IMR-90 (cell line): ENCODE results near the gene IQGAP2. TPM values are rescaled to one million over a fixed set of nuclear protein-coding genes. Genes with fewer than 3 reads are reported as not detected.

Experiments
- ATAC-seq: fragments of 200-7000 bp; cut with Tn5 transposase; 2 replicates; pipeline ENCODE4 v1.9.1; 2020; ENCODE audit warnings: low read depth, mild to moderate bottlenecking, moderate library complexity
- BruUV-seq: library from RNA; stranded (reverse); fragments of 400-500 nt; replicated peaks from 2 replicates; lab custom pipeline; 2021; lab: Mats Ljungman, UMichigan
- CTCF ChIA-PET: fragments of 300-600 bp; formaldehyde crosslinking; extraction: SDS; loops from one replicate; lab custom pipeline; 2021; ENCODE audit warnings: antibody characterized with exemption; lab: Yijun Ruan, JAX
- POLR2A ChIA-PET: fragments of 300-600 bp; sonication (Branson Sonifier 250); formaldehyde crosslinking; loops from one replicate; lab custom pipeline; 2022; ENCODE audit warnings: antibody characterized with exemption; ENCODE audit not compliant: unreplicated experiment; lab: Charles Lee
- DNase-seq: peaks from one replicate; pipeline ENCODE4 v3.0.0; 2013
- H2AFZ ChIP-seq: replicated peaks from 2 replicates; pipeline ENCODE3; 2013; ENCODE audit warnings: low read length, mild to moderate bottlenecking; ENCODE audit not compliant: poor library complexity
- H2AK5ac ChIP-seq: 2 replicates; pipeline ENCODE4 v1.6.1; 2013; ENCODE audit warnings: low read depth, low read length, inconsistent platforms
- H2AK9ac ChIP-seq: replicated peaks from 2 replicates; pipeline ENCODE3; 2013; ENCODE audit warnings: mild to moderate bottlenecking, low read depth, low read length, moderate library complexity; ENCODE audit not compliant: poor library complexity
- H2BK120ac ChIP-seq: 2 replicates; pipeline ENCODE4 v1.6.1; 2013; ENCODE audit warnings: low read depth, low read length, inconsistent platforms
- H2BK15ac ChIP-seq: 3 replicates; pipeline ENCODE4 v1.6.1; 2013; ENCODE audit warnings: low read depth, low read length, inconsistent platforms
- H2BK20ac ChIP-seq: 2 replicates; pipeline ENCODE4 v1.6.1; 2013; ENCODE audit warnings: low read depth, mild to moderate bottlenecking, inconsistent platforms, low read length, moderate library complexity
- H2BK5ac ChIP-seq: 2 replicates; pipeline ENCODE4 v1.6.1; 2013; ENCODE audit warnings: mild to moderate bottlenecking, low read depth, low read length, inconsistent platforms; ENCODE audit not compliant: poor library complexity, severe bottlenecking
- H3K14ac ChIP-seq: replicated peaks from 2 replicates; pipeline ENCODE4 v1.6.1; 2013; ENCODE audit warnings: low read depth, low read length, inconsistent platforms
- H3K18ac ChIP-seq: 2 replicates; pipeline ENCODE4 v1.6.1; 2013; ENCODE audit warnings: low read depth, low read length, control low read depth
- H3K23ac ChIP-seq: 2 replicates; pipeline ENCODE4 v1.6.1; 2013; ENCODE audit warnings: low read depth, low read length, inconsistent platforms
- H3K27ac ChIP-seq: 2 replicates; pipeline ENCODE4 v1.5.1; 2013; ENCODE audit warnings: mild to moderate bottlenecking, control low read depth, low read length; ENCODE audit not compliant: insufficient read depth
- H3K27me3 ChIP-seq: 2 replicates; pipeline ENCODE4 v1.6.1; 2013; ENCODE audit warnings: low read length; ENCODE audit not compliant: control insufficient read depth, insufficient read depth
- H3K36me3 ChIP-seq: 2 replicates; pipeline ENCODE4 v1.6.1; 2013; ENCODE audit warnings: low read length, mixed read lengths; ENCODE audit not compliant: control insufficient read depth, insufficient read depth
- H3K4ac ChIP-seq: 2 replicates; pipeline ENCODE4 v1.6.1; 2013; ENCODE audit warnings: low read depth, low read length, inconsistent platforms
- H3K4me1 ChIP-seq: 2 replicates; pipeline ENCODE4 v1.6.1; 2013; ENCODE audit warnings: low read length, mixed read lengths; ENCODE audit not compliant: control insufficient read depth, insufficient read depth
- H3K4me2 ChIP-seq: 2 replicates; pipeline ENCODE4 v1.6.1; 2013; ENCODE audit warnings: low read depth, mild to moderate bottlenecking, control low read depth, low read length, moderate library complexity
- H3K4me3 ChIP-seq: 2 replicates; pipeline ENCODE4 v1.5.1; 2013; ENCODE audit warnings: low read depth, mild to moderate bottlenecking, control low read depth, low read length, moderate library complexity; ENCODE audit not compliant: insufficient read depth
- H3K56ac ChIP-seq: 2 replicates; pipeline ENCODE4 v1.6.1; 2013; ENCODE audit warnings: low read length, inconsistent platforms; ENCODE audit not compliant: insufficient read depth; ENCODE audit errors: extremely low read depth
- H3K79me1 ChIP-seq, 2 experiments: 2 replicates each; pipeline ENCODE4 v1.6.1; 2013; ENCODE audit warnings: low read length in 2 of 2, inconsistent platforms in 1 of 2, low read depth in 1 of 2
- H3K9ac ChIP-seq: 2 replicates; pipeline ENCODE4 v1.6.1; 2013; ENCODE audit warnings: low read depth, low read length, control low read depth
- H3K9me1 ChIP-seq: 2 replicates; pipeline ENCODE4 v1.6.1; 2013; ENCODE audit warnings: low read length, inconsistent platforms; ENCODE audit not compliant: insufficient read depth
- H3K9me3 ChIP-seq: 2 replicates; pipeline ENCODE4 v1.6.1; 2013; ENCODE audit warnings: low read length; ENCODE audit not compliant: control insufficient read depth, insufficient read depth
- H4K20me1 ChIP-seq: 2 replicates; pipeline ENCODE4 v1.6.1; 2013; ENCODE audit warnings: low read length, inconsistent platforms; ENCODE audit not compliant: insufficient read depth
- H4K5ac ChIP-seq: 2 replicates; pipeline ENCODE4 v1.6.1; 2013; ENCODE audit warnings: mild to moderate bottlenecking, low read depth, low read length, control low read depth
- H4K8ac ChIP-seq, 2 experiments: 2 replicates each; pipeline ENCODE4 v1.6.1; 2013; ENCODE audit warnings: low read depth in 2 of 2, low read length in 2 of 2, control low read depth in 1 of 2, inconsistent platforms in 1 of 2
- H4K91ac ChIP-seq: 2 replicates; pipeline ENCODE4 v1.6.1; 2013; ENCODE audit warnings: low read depth, low read length, inconsistent platforms; ENCODE audit not compliant: insufficient read depth
- BHLHE40 ChIP-seq: fragments of 150-350 bp; IDR thresholded peaks from 2 replicates; pipeline ENCODE4 v1.6.1; 2016; ENCODE audit warnings: mild to moderate bottlenecking, low read depth, low read length
- CEBPB ChIP-seq: IDR thresholded peaks from 2 replicates; pipeline ENCODE4 v1.6.1; 2012; ENCODE audit warnings: low read depth, low read length, improper control_type of control experiment
- CHD1 ChIP-seq: IDR thresholded peaks from 2 replicates; pipeline ENCODE4 v1.6.1; 2012; ENCODE audit warnings: low read depth, low read length, improper control_type of control experiment
- CTCF ChIP-seq: conservative IDR thresholded peaks from 2 replicates; pipeline ENCODE4 v1.5.1; 2012; ENCODE audit warnings: mild to moderate bottlenecking, low read depth, low read length, improper control_type of control experiment
- FOS ChIP-seq: fragments of 150-350 bp; IDR thresholded peaks from 2 replicates; pipeline ENCODE4 v1.6.1; 2016; ENCODE audit warnings: low read depth, low read length
- MAFK ChIP-seq: IDR thresholded peaks from 2 replicates; pipeline ENCODE4 v1.6.1; 2012; ENCODE audit warnings: low read depth, low read length, improper control_type of control experiment
- MAZ ChIP-seq: IDR thresholded peaks from 2 replicates; pipeline ENCODE4 v1.6.1; 2012; ENCODE audit warnings: low read depth, mild to moderate bottlenecking, low read length, improper control_type of control experiment, moderate library complexity, borderline replicate concordance
- MXI1 ChIP-seq: IDR thresholded peaks from 2 replicates; pipeline ENCODE4 v1.6.1; 2012; ENCODE audit warnings: low read depth, mild to moderate bottlenecking, low read length, moderate library complexity, borderline replicate concordance
- NFE2L2 ChIP-seq: fragments of 150-350 bp; IDR thresholded peaks from 2 replicates; pipeline ENCODE4 v1.6.1; 2016; ENCODE audit warnings: low read depth, mild to moderate bottlenecking, low read length
- POLR2A ChIP-seq: IDR thresholded peaks from 2 replicates; pipeline ENCODE4 v1.6.1; 2012; ENCODE audit warnings: mild to moderate bottlenecking, low read depth, low read length
- RAD21 ChIP-seq: IDR thresholded peaks from 2 replicates; pipeline ENCODE4 v1.6.1; 2012; ENCODE audit warnings: low read length, improper control_type of control experiment
- RCOR1 ChIP-seq: IDR thresholded peaks from 2 replicates; pipeline ENCODE4 v1.6.1; 2012; ENCODE audit warnings: mild to moderate bottlenecking, low read length, improper control_type of control experiment; ENCODE audit not compliant: insufficient replicate concordance
- RFX5 ChIP-seq: IDR thresholded peaks from 2 replicates; pipeline ENCODE4 v1.8.0; 2012; ENCODE audit warnings: low read depth, mild to moderate bottlenecking, low read length, moderate library complexity
- SMC3 ChIP-seq: fragments of 150-350 bp; IDR thresholded peaks from 2 replicates; pipeline ENCODE4 v1.6.1; 2016; ENCODE audit warnings: low read depth, mild to moderate bottlenecking, antibody characterized with exemption, low read length, moderate library complexity
- USF2 ChIP-seq: fragments of 150-350 bp; IDR thresholded peaks from 2 replicates; pipeline ENCODE4 v1.6.1; 2017; ENCODE audit warnings: mild to moderate bottlenecking, antibody characterized with exemption, low read length, low read depth
- WGBS, 2 experiments: methylation state at CpG; one replicate each; pipeline versions ENCODE4 v1.1.5 to v1.1.7; 2013; ENCODE audit warnings: missing lambda C conversion rate in 2 of 2; ENCODE audit not compliant: insufficient read length in 1 of 2; ENCODE audit errors: extremely low coverage in 2 of 2; 5-methylcytosine and 5-hydroxymethylcytosine counted together
- dilution Hi-C: fragments of 300-500 bp; cut with HindIII; formaldehyde crosslinking; loops from one replicate; pipeline ENCODE4 v1.14.3; 2018; ENCODE audit warnings: low sequenced_read_pairs; ENCODE audit not compliant: unreplicated experiment
- in situ Hi-C: fragments of 300-500 bp; cut with MboI; formaldehyde crosslinking; loops from 3 replicates; pipeline ENCODE4 v1.14.3; 2019; ENCODE audit warnings: low sequenced_read_pairs, inconsistent platforms, mixed read lengths
- intact Hi-C: fragments of 100-400 bp; cut with micrococcal nuclease; formaldehyde crosslinking; loops from 2 replicates; pipeline ENCODE4 v1.10.0; 2022
- polyA plus RNA-seq, 3 experiments: library from polyadenylated mRNA; depleted of rRNA; stranded (reverse); fragments of >200 nt; gene quantifications; 2 replicates each; pipeline ENCODE4 v1.2.3, GENCODE V29; 2012; ENCODE audit warnings: low replicate concordance in 1 of 3
- total RNA-seq: library from RNA; depleted of rRNA; stranded (reverse); fragments of >200 nt; gene quantifications from 2 replicates; pipeline ENCODE4 v1.2.3, GENCODE V29; 2012
- TF ChIP-seq, protein P1 (sequence below): fragments of 150-350 bp; IDR thresholded peaks from 2 replicates; pipeline ENCODE4 v1.6.1; 2016; ENCODE audit warnings: low read depth, mild to moderate bottlenecking, low read length, moderate library complexity, borderline replicate concordance

The IQGAP2 gene
- total and polyA plus RNA-seq, 2 of the 4 experiments (the other 2 are of a cell fraction): 0.21 to 0.36 TPM

DNA sequence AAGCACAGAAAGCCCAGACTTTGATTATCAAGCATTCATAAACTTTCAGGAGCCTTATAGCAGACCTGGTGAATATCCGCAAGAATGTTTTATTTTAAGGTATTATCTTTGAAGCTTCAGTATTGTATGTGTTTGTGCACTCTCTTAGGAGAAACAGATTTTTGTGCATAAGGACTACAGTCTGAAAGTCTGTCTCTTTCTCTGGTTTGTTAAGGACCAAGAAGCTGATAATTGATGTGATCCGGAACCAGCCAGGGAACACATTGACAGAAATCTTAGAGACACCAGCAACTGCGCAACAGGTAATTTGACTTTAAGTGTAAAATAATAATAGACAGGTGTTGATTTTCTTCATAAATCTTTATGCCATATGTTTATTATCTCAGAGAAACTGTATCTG, 290.1 kb downstream of the IQGAP2 start:
- intact Hi-C loops (no loop called here), in situ Hi-C loops (no loop called here), dilution Hi-C loops (no loop called here)
- H3K9me1 ChIP-seq: peaks cover 8% of the 10 kb centered on the region; the same call in 1 of the 2 replicates
- ATAC-seq (no peak), DNase-seq (no peak)
- no peak overlapping the region for H3K4me3 ChIP-seq
- peaks cover 25% of the 10 kb centered on the region for H3K4me1 ChIP-seq
- WGBS, 2 experiments: no CpG with 5 or more reads among the region's 3 CpGs
- H3K4me2 ChIP-seq: no peak overlapping the region
- H2AK9ac ChIP-seq: no peak overlapping the region
- peak overlapping the region; percentile 88; the same call in 1 of the 2 replicates for H4K91ac ChIP-seq
- BruUV-seq: no TSS peak
- TF ChIP-seq SMC3: no peak
- TF ChIP-seq POLR2A: no peak
- TF ChIP-seq CEBPB: no peak
- TF ChIP-seq, protein P1, sequence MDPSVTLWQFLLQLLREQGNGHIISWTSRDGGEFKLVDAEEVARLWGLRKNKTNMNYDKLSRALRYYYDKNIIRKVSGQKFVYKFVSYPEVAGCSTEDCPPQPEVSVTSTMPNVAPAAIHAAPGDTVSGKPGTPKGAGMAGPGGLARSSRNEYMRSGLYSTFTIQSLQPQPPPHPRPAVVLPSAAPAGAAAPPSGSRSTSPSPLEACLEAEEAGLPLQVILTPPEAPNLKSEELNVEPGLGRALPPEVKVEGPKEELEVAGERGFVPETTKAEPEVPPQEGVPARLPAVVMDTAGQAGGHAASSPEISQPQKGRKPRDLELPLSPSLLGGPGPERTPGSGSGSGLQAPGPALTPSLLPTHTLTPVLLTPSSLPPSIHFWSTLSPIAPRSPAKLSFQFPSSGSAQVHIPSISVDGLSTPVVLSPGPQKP: no peak
- no peak for TF ChIP-seq RAD21
- no peak for TF ChIP-seq USF2
- TF ChIP-seq BHLHE40: no peak
- no peak for TF ChIP-seq NFE2L2
- TF ChIP-seq RCOR1: no peak
- TF ChIP-seq MAFK: no peak
- no peak for TF ChIP-seq MAZ
- TF ChIP-seq RFX5: no peak
- no peak for TF ChIP-seq CTCF
- TF ChIP-seq MXI1: no peak
- no peak for TF ChIP-seq CHD1
- TF ChIP-seq FOS: no peak
- H3K23ac ChIP-seq: peak overlapping the region; percentile 14; the same call in 1 of the 2 replicates
- H3K27me3 ChIP-seq: no peaks in the 10 kb centered on the region
- ChIA-PET POLR2A (interaction anchor here (0.6 kb wide), 1 partner anchor 75 kb away, joined by 3 read pairs; no protein-coding TSS in a partner anchor), CTCF (interaction anchor here (1.1 kb wide), 1 partner anchor 125 kb away, joined by 5 read pairs; the partner anchor contains the start of gene F2RL1)
- no peak overlapping the region for H3K14ac ChIP-seq
- H3K79me1 ChIP-seq: peaks cover 0 to 4% of the 10 kb centered on the region in 2 experiments; a peak in 2 of 4 replicates
- peak overlapping the region; percentile 71; the same call in 1 of the 2 replicates for H3K18ac ChIP-seq
- no peak overlapping the region for H3K27ac ChIP-seq
- no peak overlapping the region for H3K9ac ChIP-seq
- H3K4ac ChIP-seq: peak overlapping the region; percentile 83; the same call in 1 of the 2 replicates
- H4K20me1 ChIP-seq: no peaks in the 10 kb centered on the region
- peak overlapping the region; percentile 64 to 75; a peak in 3 of 4 replicates for H4K8ac ChIP-seq
- H2BK120ac ChIP-seq: peak overlapping the region; percentile 99
- H2BK5ac ChIP-seq: peak overlapping the region; percentile 13
- H3K36me3 ChIP-seq: no peaks in the 10 kb centered on the region
- no peaks in the 10 kb centered on the region for H3K9me3 ChIP-seq
- no peak overlapping the region for H2AFZ ChIP-seq
- peak overlapping the region; percentile 48; the same call in 1 of the 2 replicates for H3K56ac ChIP-seq
- H2AK5ac ChIP-seq: peak overlapping the region; percentile 97; the same call in 1 of the 2 replicates
- peak overlapping the region; percentile 81; the same call in 1 of the 2 replicates for H2BK20ac ChIP-seq
- H2BK15ac ChIP-seq: peak overlapping the region; percentile 98
- H4K5ac ChIP-seq: no peak overlapping the region
